T-helper 22 cell (primary cell): ENCODE results near the gene PKDCC.

Experiments used
- DNase-seq: peaks from one replicate; pipeline ENCODE4 v3.0.0-alpha.2; 2020; ENCODE audit warnings: low read depth

Gene PKDCC

GRCh38 chr2:42049221-42050009 is 1.6 kb downstream of the PKDCC start:
- no peak for DNase-seq

GRCh38 chr2:42050010-42050702 is 2.3 kb downstream of the PKDCC start:
- no peak for DNase-seq

- DNase-seq: no peak
Measured at GRCh38 chr2:42050703-42051542, 3.1 kb downstream of the PKDCC start.

GRCh38 chr2:42051543-42052235 is 3.9 kb downstream of the PKDCC start:
- DNase-seq: no peak

GRCh38 chr2:42052702-42053481 is 5.1 kb downstream of the PKDCC start:
- no peak for DNase-seq

- DNase-seq: no peak
Measured at GRCh38 chr2:42053482-42053790, 5.6 kb downstream of the PKDCC start.

GRCh38 chr2:42053791-42054701 is 6.2 kb downstream of the PKDCC start:
- DNase-seq: no peak

GRCh38 chr2:42054714-42055430 is 7.1 kb downstream of the PKDCC start:
- DNase-seq: no peak

GRCh38 chr2:42055573-42056514 is 8.0 kb downstream of the PKDCC start:
- DNase-seq: no peak

GRCh38 chr2:42057159-42057901 is 9.5 kb downstream of the PKDCC start:
- no peak for DNase-seq

- no peak for DNase-seq
Measured at GRCh38 chr2:42057902-42058450, 10.2 kb downstream of the PKDCC start.

GRCh38 chr2:42059261-42059898 is 11.6 kb downstream of the PKDCC start:
- DNase-seq: no peak

GRCh38 chr2:42060028-42060427 is 12.2 kb downstream of the PKDCC start:
- DNase-seq: no peak

- no peak for DNase-seq
Measured at GRCh38 chr2:42060718-42061619, 13.1 kb downstream of the PKDCC start.

GRCh38 chr2:42061839-42062238 is 14.0 kb downstream of the PKDCC start:
- no peak for DNase-seq
